Right lobe of liver (tissue), 6 donors: Measurements from ENCODE around the gene TFEB. TPM values are rescaled to one million over a fixed set of nuclear protein-coding genes. Genes with fewer than 3 reads are reported as not detected.
A peak's percentile ranks its signal among the peaks of the same experiment; 100 is the strongest.

ENCODE experiments used
- ATAC-seq, 4 donors: fragments of 200-7000 bp; cut with Tn5 transposase; one replicate each; pipeline ENCODE4 v1.9.1; 2020; ENCODE audit warnings: mild to moderate bottlenecking in 4 of 4, moderate library complexity in 4 of 4
- DNase-seq, 3 donors: peaks; one replicate each; pipeline ENCODE4 v3.0.0-alpha.2; 2020
- H3K27ac ChIP-seq, 3 donors: fragments of 200-600 bp; one replicate each; pipeline ENCODE4 v1.8.0; 2022
- H3K27me3 ChIP-seq, 2 donors: fragments of 200-600 bp; one replicate each; pipeline ENCODE4 v1.8.0; 2022
- H3K36me3 ChIP-seq, 4 donors: fragments of 200-600 bp; sonication (generic) in 1 of 4; one replicate each; pipeline versions ENCODE4 v1.5.1 to v1.8.0; 2017 to 2022; ENCODE audit warnings: control low read depth in 1 of 4
- H3K4me1 ChIP-seq, 4 donors: fragments of 200-600 bp; sonication (generic) in 1 of 4; one replicate each; pipeline versions ENCODE4 v1.5.1 to v1.8.0; 2017 to 2022; ENCODE audit warnings: control low read depth in 1 of 4
- H3K4me3 ChIP-seq, 3 donors: fragments of 200-600 bp; one replicate each; pipeline ENCODE4 v1.8.0; 2022
- H3K9me3 ChIP-seq, 4 donors: fragments of 200-600 bp; sonication (generic) in 1 of 4; one replicate each; pipeline versions ENCODE4 v1.5.1 to v1.8.0; 2017 to 2022; ENCODE audit warnings: control low read depth in 1 of 4
- CTCF ChIP-seq, 4 donors: fragments of 200-600 bp in 3 of 4; fragments of 450-650 bp in 1 of 4; IDR thresholded peaks; one replicate each; pipeline versions ENCODE4 v1.5.1 to v1.8.0; 2016 to 2022; ENCODE audit warnings: antibody characterized with exemption in 4 of 4, mild to moderate bottlenecking in 2 of 4
- POLR2A ChIP-seq: fragments of 450-650 bp; IDR thresholded peaks from one replicate; pipeline ENCODE4 v1.6.1; 2017; ENCODE audit warnings: antibody characterized with exemption, mild to moderate bottlenecking
- WGBS: methylation state at CpG from one replicate; pipeline ENCODE4 v1.1.6; 2018; ENCODE audit warnings: low coverage, low lambda C conversion rate; ENCODE audit not compliant: insufficient coverage; ENCODE audit errors: missing lambda C conversion rate; 5-methylcytosine and 5-hydroxymethylcytosine counted together
- intact Hi-C, 2 donors: fragments of 100-400 bp; cut with DNase I; formaldehyde crosslinking; loops; one replicate each; pipeline versions ENCODE4 v1.11.2 to v1.14.1; 2022
- total RNA-seq, 6 experiments: library from RNA; depleted of rRNA in 2 of 6; stranded (reverse); fragments of >200 nt in 2 of 6; fragmentation: NEBNext Ultra II Directional in 3 of 6; extraction: Animal tissue kit (Norgen Biotek cat#: 25700) in 3 of 6; gene quantifications; one replicate each; pipeline versions ENCODE4 v1.1.0 to v1.2.4, GENCODE V29; 2016 to 2023
- donor health status: DM: no; HTN: yes; CAD: no.
- donor health status: DM: no; HTN: no; CAD: no.
- donor health status: DM: no; HTN: no; CAD: no.
- donor health status: DM: no; HTN: yes; CAD: no.
- donor health status: DM: no; HTN: yes; CAD: no.

Gene TFEB
- total RNA-seq, 6 experiments from 2014 or later, result 4.5 to 9.2 (median 6.6) TPM

- 17% methylated on average over 1 of the region's 5 CpGs for WGBS
- no peak overlapping the region for H3K4me3 ChIP-seq
- intact Hi-C loops, result no loop called here
- DNase-seq, result peak in 1 of 3 donors; percentile 21
- H3K27ac ChIP-seq, result no peak overlapping the region
- H3K9me3 ChIP-seq, result no peaks in the 10 kb centered on the region
- H3K36me3 ChIP-seq, result no peaks in the 10 kb centered on the region
- ATAC-seq, result no peak
- TF ChIP-seq POLR2A (no peak), CTCF (IDR thresholded peaks at IDR 0.05) (no peak)
- no peaks in the 10 kb centered on the region for H3K27me3 ChIP-seq
- no peaks in the 10 kb centered on the region for H3K4me1 ChIP-seq
Observed at GRCh38 chr6:41648921-41649320, 86.5 kb downstream of the TFEB start.

- Histone ChIP-seq H3K27ac (no peak overlapping the region), H3K36me3 (no peaks in the 10 kb centered on the region), H3K4me1 (no peaks in the 10 kb centered on the region), H3K4me3 (no peak overlapping the region), H3K9me3 (no peaks in the 10 kb centered on the region), H3K27me3 (no peaks in the 10 kb centered on the region)
- TF ChIP-seq CTCF (IDR thresholded peaks at IDR 0.05), result no peak
- intact Hi-C loops, result no loop called here
- no peak for ATAC-seq
- WGBS, result 70% methylated on average over 6 of the region's 7 CpGs
- peak in 1 of 3 donors; percentile 15 for DNase-seq
Observed at GRCh38 chr6:41648070-41648585, 87.3 kb downstream of the TFEB start.

- no peak overlapping the region for H3K27ac ChIP-seq
- H3K4me1 ChIP-seq, result no peaks in the 10 kb centered on the region
- no peaks in the 10 kb centered on the region for H3K27me3 ChIP-seq
- no peaks in the 10 kb centered on the region for H3K9me3 ChIP-seq
- DNase-seq (no peak), ATAC-seq (no peak)
- no peak overlapping the region for H3K4me3 ChIP-seq
- intact Hi-C loops, result no loop called here
- no peaks in the 10 kb centered on the region for H3K36me3 ChIP-seq
- 40% methylated on average over 1 of the region's 9 CpGs for WGBS
- TF ChIP-seq POLR2A (no peak), CTCF (IDR thresholded peaks at IDR 0.05) (no peak)
Observed at GRCh38 chr6:41647061-41647511, 88.3 kb downstream of the TFEB start.

GRCh38 chr6:41646026-41646795, 89.2 kb downstream of the TFEB start:
- DNase-seq (no peak), ATAC-seq (no peak)
- Histone ChIP-seq H3K9me3 (no peaks in the 10 kb centered on the region), H3K27ac (no peak overlapping the region), H3K27me3 (no peaks in the 10 kb centered on the region), H3K4me1 (no peaks in the 10 kb centered on the region), H3K4me3 (no peak overlapping the region), H3K36me3 (no peaks in the 10 kb centered on the region)
- intact Hi-C loops, result no loop called here
- TF ChIP-seq CTCF (IDR thresholded peaks at IDR 0.05), result no peak
- 64% methylated on average over 5 of the region's 14 CpGs for WGBS
